Activated CD4-positive, CD25-positive, alpha-beta regulatory T cell treated with anti-CD3 and anti-CD28 coated beads, Interleukin-2, amount 50 U/mL, for 72 hours (primary cell): Measurements from ENCODE around the gene ACR.

Experiments used
- DNase-seq: peaks from one replicate; pipeline ENCODE4 v3.0.0; 2021

ACR gene

GRCh38 chr22:50737728-50738648 lies at the start of gene ACR:
ACR (plus strand) TSS chr22:50738204; CDS start chr22:50738236, 32 bp downstream.
- DNase-seq: no peak

GRCh38 chr22:50688448-50688847 lies 49.6 kb upstream of the ACR start:
- DNase-seq: no peak

- peak; percentile 24 for DNase-seq
These were observed 46.5 kb upstream of the ACR start for GRCh38 chr22:50691521-50691920.

GRCh38 chr22:50693462-50693861 lies 44.5 kb upstream of the ACR start:
- DNase-seq: no peak

GRCh38 chr22:50694099-50694605 lies 43.9 kb upstream of the ACR start:
- no peak for DNase-seq

- no peak for DNase-seq
These were observed 43.1 kb upstream of the ACR start for GRCh38 chr22:50694766-50695420.

- no peak for DNase-seq
These were observed 42.4 kb upstream of the ACR start for GRCh38 chr22:50695421-50696250.

GRCh38 chr22:50696251-50696798 lies 41.7 kb upstream of the ACR start:
- no peak for DNase-seq

- DNase-seq: no peak
These were observed 41.0 kb upstream of the ACR start for GRCh38 chr22:50696799-50697561.

GRCh38 chr22:50697667-50698506 lies 40.1 kb upstream of the ACR start:
- no peak for DNase-seq

- no peak for DNase-seq
These were observed 39.5 kb upstream of the ACR start for GRCh38 chr22:50698546-50698945.

- no peak for DNase-seq
These were observed 38.8 kb upstream of the ACR start for GRCh38 chr22:50699001-50699755.

- no peak for DNase-seq
These were observed 38.1 kb upstream of the ACR start for GRCh38 chr22:50699756-50700386.

GRCh38 chr22:50700387-50701075 lies 37.5 kb upstream of the ACR start:
- DNase-seq: no peak

- no peak for DNase-seq
These were observed 37.0 kb upstream of the ACR start for GRCh38 chr22:50701076-50701419.

- DNase-seq: no peak
These were observed 36.4 kb upstream of the ACR start for GRCh38 chr22:50701428-50702154.

GRCh38 chr22:50702261-50702671 lies 35.7 kb upstream of the ACR start:
- DNase-seq: no peak
